HG03039 (cell line): ENCODE data around the gene RBBP8NL.
"Not testable (repeated sequence)": the region's sequence is repeated elsewhere in the genome, so short reads cannot be mapped to it uniquely, and the experiment has no call there.

ENCODE experiments used
- ATAC-seq: cut with Tn5 transposase; IDR thresholded peaks from one replicate; pipeline ENCODE4 v1.9.1; 2021; ENCODE audit warnings: mild to moderate bottlenecking, moderate library complexity; ENCODE audit not compliant: unreplicated experiment

RBBP8NL gene

GRCh38 chr20:62376112-62377063, 51.0 kb downstream of the RBBP8NL start:
- ATAC-seq: no peak

DNA sequence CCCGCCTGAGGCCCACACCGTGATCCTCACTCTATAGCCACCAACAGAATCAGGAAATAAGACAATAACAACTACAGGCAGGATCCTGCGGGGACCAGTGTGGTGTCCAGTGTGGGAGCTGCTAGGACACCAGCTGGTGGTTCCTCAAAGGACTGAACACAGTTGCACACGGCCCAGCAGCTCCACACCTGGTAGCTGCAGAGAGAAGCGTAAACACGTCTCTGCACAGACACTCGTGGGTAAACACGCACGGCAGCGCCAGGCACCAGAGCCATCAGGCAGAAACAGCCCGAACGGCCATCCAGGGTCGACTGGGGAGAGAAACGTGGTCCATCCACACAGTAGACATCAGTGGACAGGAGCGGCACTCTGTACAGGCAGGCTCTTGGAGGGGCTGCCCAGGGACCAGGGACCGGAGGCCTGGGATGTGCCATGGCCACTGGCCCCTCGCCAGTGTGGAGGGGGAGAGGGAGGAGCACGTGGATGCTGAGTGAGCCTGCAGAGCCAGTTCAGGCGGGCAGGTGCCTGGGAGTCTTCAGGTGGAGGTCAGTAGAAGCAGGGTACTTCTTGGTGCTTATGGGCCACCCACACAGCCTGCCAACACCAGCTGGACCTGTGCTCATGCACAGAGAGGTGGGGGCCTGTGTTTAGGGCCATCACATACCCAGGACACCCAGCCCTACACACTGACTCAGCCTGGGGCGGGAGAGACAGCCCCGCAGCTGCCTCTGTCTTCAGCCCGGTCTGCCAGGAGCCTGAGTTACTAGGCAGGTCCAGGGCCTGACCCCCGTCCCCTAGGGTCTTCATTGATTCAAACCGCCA, 52.8 kb downstream of the RBBP8NL start:
- no peak for ATAC-seq

- ATAC-seq: not testable (repeated sequence)
Measured at GRCh38 chr20:62373631-62374179, 53.6 kb downstream of the RBBP8NL start.

GRCh38 chr20:62372042-62372993, 55.0 kb downstream of the RBBP8NL start:
- ATAC-seq: no peak

GRCh38 chr20:62371588-62372041, 55.7 kb downstream of the RBBP8NL start:
- no peak for ATAC-seq

DNA sequence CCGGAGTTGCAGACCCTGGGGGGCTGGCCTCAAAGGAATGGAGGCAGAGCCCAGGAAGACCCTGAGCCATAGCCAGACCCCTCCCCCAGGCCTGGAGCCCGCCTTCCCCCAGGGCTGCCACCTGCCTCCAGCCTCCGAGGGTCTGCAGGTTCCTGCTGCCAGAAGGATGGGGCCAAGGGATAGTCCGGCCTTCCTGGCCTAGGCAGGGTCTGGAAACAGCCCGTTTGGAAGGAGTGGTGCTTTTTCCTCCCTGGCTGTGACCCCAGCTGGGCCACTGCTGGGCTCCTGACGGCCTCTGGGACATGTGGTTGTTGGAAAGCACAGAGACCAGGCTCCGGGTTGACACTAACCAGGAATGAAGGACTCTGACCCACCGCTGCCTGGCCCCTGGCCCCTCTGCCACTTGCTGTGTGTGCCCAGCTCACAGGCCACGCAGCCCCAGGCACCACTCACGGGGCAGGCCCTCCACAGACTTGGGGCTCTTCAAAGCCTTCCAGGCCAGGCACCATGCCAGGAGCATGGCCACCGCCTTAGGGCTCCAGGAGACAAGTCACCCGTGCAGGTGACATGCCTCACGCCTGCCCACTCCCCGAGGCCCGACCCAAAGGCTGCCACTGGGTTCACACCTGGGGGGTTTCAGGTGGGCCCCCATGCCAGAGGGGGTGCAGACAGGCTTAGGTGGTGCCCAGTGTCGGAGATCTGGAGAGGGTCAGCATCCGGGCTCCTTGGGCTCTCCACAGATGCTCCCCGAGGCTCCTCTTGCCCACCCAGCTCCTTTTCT, 56.3 kb downstream of the RBBP8NL start:
- ATAC-seq: no peak

GRCh38 chr20:62370115-62370806, 57.1 kb downstream of the RBBP8NL start:
- ATAC-seq: no peak

DNA sequence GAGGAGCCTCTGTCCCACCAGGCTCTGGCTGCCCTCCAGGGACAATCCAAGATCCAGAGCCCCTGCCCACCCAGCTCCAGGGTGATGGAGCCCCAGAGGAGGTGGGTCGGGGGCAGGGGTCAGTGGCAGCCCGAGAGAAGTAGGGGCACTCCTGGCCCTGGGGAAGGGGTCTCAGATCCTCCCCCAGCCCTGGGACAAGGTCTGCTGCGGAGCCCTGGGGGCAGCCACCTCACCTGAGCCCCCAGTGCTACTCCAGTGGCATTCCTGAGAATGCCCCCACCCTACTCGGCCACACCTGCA, 57.6 kb downstream of the RBBP8NL start:
- no peak for ATAC-seq

- ATAC-seq: no peak
Measured at GRCh38 chr20:62368976-62369814, 58.1 kb downstream of the RBBP8NL start.

GRCh38 chr20:62368392-62368975, 58.9 kb downstream of the RBBP8NL start:
- no peak for ATAC-seq

DNA sequence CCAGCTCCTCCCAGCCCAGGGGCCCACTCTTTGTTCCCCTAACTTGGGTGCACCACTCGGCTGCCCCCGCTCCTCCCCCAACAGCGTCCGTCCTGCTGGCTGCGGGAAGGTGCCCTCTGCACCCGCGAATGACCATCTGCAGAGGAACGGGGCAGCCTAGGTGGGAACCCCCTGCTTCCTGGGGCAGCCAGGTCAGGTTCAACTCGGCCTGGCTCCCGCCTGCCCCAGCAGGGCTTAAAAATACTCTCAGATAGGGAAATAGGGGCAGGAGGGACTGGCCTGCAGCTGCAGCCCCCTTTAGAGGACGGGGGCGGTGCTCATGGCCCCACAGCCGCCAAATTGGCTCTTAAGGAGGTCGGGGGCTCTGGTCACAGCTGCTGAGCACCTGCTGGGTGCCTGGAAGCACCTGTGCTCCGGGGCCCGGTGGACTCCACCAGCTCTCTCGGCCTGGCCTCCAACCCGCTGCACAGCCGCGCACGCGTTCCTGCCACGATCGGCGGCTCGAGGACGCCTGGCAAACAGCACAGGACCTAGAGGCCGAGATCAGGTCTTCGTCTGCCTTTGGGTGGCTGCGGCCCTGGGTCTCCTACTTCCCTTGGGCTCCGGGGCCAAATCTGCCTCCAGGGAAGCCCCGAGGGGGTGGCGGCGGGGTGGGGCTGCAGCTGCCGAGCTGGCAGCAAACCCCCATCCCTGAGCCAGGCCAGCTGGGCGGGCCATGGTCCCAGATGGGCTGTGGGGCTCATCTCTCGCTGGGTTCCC, 59.5 kb downstream of the RBBP8NL start:
- no peak for ATAC-seq

DNA sequence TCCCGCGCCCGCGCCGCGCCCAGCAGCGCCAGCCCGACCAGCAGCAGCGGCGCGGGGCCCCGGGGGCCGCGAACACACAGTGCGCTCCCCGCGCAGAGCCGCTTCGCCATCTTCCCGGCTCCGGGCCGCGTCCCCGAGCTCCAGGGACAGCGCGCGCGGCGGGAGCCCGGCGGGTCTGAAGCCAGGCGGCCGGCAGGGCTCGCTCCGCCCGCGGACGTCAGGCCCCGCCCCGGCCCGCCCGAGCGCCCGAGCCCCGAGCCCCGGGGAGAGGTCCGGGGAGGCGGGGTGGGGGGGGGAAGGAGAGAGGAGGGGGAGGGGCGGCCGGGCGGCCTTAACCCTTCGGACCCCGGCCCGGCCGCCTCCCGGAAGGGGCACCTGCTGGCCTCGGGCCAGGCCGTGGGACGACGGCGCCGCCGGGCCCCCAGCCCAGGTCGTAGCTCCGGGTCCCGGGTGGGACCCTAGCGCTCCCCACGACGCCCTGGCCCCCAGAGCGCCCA, 60.2 kb downstream of the RBBP8NL start, which contains the start of gene LAMA5:
TSS of gene LAMA5 (minus strand) at position 177 of the 497 bp plus-strand sequence. CDS start at position 110, 67 bp downstream.
- no peak for ATAC-seq

DNA sequence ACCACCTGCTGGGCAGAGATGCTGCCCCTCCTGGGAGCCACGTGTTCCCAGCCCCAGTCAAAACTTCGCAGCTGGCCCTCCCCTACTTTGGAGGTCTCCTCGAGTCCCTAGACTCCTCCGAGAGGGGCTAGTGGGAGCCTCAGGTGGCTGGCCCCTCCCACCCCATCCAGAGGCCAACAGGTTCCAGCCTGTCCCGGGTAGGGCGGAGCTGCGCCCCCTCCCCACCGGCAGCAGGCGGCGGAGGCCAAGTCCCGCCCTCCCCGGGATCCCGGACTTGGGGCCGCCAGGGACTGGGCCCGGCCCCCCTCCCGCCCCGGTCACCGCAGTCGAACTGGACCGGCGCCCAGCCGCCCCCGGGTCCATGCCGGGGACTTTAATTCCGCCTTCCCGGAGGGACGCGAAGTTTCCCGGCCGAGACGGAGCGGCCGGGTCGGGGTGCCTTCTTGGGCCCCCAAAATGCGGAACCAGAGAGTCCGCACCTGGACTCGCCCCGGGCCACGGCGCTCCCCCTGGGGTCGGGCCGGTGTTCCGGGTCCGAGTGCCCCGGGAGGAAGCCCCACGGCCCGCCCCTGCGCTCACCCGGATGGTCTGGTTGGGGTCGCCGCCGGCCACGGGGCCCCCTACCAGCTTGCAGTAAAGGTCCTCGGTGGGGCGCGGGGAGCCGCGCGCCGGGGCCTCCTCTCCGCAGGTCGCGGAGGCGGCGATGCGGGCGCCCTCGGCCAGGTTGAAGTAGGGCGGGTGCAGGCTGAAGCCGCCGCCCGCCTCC, 60.8 kb downstream of the RBBP8NL start:
- ATAC-seq: no peak

DNA sequence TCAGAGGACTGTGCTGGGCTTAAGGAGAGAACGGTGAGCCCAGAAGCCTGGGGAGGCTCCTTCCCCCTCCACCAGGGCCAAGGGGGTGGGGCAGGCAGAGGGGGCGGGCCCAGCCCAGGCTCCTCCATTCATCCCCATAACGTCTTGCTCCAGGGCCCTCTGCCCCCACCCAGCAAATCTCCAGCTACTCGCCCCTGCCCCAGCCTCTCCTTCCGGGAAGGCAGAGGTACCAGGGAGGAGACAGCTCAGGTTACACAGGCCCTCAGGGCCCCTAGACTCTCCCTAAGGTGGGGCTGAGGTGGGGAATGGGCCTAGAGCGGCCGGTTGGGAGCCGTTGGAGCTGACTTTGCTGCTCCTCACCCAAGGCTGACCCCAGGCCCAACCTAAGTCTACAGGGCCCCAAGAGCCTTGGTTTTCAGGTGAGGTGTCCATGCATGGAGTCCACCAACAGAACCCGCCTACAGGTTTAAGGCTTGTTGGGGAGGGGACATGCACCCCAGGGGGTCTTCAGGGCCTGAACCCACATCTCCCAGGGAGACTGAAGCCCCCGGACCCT, 61.4 kb downstream of the RBBP8NL start:
- no peak for ATAC-seq

- ATAC-seq: no peak
Measured at GRCh38 chr20:62364911-62365736, 62.2 kb downstream of the RBBP8NL start.
